ENCODE measurements around the gene C19orf73.

GRCh38 chr19:49167857-49168409 is 49.0 kb upstream of the C19orf73 start:
- TF ChIP-seq CTCF (IDR thresholded peaks at IDR 0.05), result no peak
- no peak for TF ChIP-seq ZFX (IDR thresholded peaks at IDR 0.05; ENCODE audit: borderline replicate concordance)

Data from 22Rv1 (cell line).